Vagina (tissue), 2 donors: ENCODE results near the gene HTR3C.

ENCODE experiments used
- POLR2A ChIP-seq, 2 donors: fragments of 450-650 bp; IDR thresholded peaks; one replicate each; pipeline ENCODE4 v1.6.1; 2017; ENCODE audit warnings: antibody characterized with exemption in 2 of 2, mild to moderate bottlenecking in 2 of 2, moderate library complexity in 2 of 2
- TF ChIP-seq, protein P1 (sequence below), 3 experiments: fragments of 450-650 bp in 2 of 3; fragments of 200-600 bp in 1 of 3; sonication (generic) in 1 of 3; IDR thresholded peaks; one replicate each; pipeline ENCODE4 v1.5.1; 2017 to 2019; ENCODE audit warnings: antibody characterized with exemption in 3 of 3, mild to moderate bottlenecking in 2 of 3, moderate library complexity in 2 of 3

DNA sequence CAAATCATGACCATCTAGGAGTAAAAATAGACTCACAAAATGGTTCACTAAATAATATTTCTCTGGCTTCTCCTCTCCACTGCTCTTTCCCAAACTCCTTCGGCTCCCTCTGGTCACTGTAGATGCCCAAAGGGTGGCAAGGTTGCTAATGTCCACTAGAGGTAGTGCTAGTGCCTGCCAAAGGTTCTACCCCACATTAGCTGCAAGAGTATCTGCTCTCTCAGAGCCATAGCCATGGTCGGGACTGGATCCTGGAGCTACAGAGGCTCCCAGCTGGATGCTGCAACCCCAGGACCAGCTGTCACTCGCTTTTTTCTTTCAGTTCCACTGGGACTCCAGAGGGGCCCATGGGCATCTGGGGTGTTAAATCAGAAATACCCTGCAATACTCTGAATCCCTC is 12.8 kb upstream of the HTR3C start:
- TF ChIP-seq, protein P1, sequence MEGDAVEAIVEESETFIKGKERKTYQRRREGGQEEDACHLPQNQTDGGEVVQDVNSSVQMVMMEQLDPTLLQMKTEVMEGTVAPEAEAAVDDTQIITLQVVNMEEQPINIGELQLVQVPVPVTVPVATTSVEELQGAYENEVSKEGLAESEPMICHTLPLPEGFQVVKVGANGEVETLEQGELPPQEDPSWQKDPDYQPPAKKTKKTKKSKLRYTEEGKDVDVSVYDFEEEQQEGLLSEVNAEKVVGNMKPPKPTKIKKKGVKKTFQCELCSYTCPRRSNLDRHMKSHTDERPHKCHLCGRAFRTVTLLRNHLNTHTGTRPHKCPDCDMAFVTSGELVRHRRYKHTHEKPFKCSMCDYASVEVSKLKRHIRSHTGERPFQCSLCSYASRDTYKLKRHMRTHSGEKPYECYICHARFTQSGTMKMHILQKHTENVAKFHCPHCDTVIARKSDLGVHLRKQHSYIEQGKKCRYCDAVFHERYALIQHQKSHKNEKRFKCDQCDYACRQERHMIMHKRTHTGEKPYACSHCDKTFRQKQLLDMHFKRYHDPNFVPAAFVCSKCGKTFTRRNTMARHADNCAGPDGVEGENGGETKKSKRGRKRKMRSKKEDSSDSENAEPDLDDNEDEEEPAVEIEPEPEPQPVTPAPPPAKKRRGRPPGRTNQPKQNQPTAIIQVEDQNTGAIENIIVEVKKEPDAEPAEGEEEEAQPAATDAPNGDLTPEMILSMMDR (IDR thresholded peaks at IDR 0.05), result no peak
- TF ChIP-seq POLR2A (IDR thresholded peaks at IDR 0.05), result no peak
